ENCODE data around the gene UQCRH.

Gene UQCRH

DNA sequence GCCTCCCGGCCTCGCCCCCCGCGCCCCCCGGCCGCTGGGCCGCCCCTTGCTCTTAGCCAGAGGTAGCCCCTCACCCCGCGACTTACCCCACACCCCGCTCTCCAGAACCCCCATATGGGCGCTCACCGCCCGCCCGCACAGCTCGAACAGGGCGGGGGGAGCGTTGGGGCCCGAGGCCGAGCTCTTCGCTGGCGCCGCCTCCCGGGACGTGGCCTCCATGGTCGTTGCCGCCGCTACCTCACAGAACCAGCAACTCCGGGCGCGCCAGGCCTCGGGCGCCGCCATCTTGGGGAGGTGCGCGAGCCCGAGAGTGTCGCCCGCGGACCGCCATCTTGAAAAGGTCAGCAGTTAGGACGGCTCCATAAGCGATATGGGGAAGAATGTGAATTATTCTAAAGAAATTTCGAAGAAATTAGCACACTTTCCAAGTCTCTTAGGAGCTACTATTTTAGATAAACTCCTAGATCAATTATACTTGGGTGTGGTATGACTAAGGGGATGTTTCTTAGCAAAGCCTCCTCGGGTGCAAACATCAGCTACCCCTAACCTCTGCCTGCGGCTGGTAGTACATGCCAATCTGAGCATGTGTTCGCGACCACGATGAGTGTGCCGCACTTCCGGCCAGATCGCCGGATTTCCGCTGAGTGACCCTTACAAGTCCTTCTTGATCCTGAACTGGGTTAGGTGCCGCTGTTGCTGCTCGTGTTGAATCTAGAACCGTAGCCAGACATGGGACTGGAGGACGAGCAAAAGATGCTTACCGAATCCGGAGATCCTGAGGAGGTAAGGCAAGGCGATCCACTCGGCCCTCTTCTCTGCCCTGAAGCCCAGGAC lies at the start of gene UQCRH, which contains the start of gene LRRC41:
TSS of gene UQCRH (plus strand) at position 661 of the 834 bp plus-strand sequence. CDS start at position 730, 69 bp downstream.
TSS of gene LRRC41 (minus strand) at position 579 of the 834 bp plus-strand sequence. CDS start at position 285, 294 bp downstream.
- peak; percentile 94 for DNase-seq (ENCODE audit: low spot score)
- in situ Hi-C loops (cut with MboI; ENCODE audit: low pct_unique_long_range_greater_than_20kb, low sequenced_read_pairs, unreplicated experiment) = no loop called here
- TF ChIP-seq, protein P1, sequence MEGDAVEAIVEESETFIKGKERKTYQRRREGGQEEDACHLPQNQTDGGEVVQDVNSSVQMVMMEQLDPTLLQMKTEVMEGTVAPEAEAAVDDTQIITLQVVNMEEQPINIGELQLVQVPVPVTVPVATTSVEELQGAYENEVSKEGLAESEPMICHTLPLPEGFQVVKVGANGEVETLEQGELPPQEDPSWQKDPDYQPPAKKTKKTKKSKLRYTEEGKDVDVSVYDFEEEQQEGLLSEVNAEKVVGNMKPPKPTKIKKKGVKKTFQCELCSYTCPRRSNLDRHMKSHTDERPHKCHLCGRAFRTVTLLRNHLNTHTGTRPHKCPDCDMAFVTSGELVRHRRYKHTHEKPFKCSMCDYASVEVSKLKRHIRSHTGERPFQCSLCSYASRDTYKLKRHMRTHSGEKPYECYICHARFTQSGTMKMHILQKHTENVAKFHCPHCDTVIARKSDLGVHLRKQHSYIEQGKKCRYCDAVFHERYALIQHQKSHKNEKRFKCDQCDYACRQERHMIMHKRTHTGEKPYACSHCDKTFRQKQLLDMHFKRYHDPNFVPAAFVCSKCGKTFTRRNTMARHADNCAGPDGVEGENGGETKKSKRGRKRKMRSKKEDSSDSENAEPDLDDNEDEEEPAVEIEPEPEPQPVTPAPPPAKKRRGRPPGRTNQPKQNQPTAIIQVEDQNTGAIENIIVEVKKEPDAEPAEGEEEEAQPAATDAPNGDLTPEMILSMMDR (IDR thresholded peaks at IDR 0.05; ENCODE audit: extremely low read depth, insufficient read depth, missing control alignments) = peak; percentile 25

DNA sequence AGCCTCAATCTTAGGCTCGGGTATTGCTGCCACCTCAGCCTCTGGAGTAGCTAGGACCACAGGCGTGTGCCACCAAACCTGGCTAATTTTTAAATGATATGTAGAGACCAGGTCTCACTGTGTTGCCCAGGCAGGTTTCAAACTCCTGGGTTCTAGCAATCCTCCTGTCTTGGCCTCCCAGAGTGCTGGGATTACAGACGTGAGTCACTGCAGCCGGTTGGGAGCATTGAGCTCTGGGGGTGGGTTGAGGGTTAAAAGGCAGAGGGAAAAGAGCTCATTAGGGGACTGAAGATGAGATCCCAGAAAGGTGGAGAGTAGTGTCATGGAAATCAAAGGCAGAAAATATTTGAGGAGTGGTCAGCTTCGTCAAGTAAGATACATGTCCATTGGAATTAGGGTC lies 48.8 kb upstream of the UQCRH start:
- no peak for DNase-seq (ENCODE audit: low spot score)
- TF ChIP-seq, protein P1 (IDR thresholded peaks at IDR 0.05; ENCODE audit: extremely low read depth, insufficient read depth, missing control alignments) = no peak
- in situ Hi-C loops (cut with MboI; ENCODE audit: low pct_unique_long_range_greater_than_20kb, low sequenced_read_pairs, unreplicated experiment) = no loop called here

DNA sequence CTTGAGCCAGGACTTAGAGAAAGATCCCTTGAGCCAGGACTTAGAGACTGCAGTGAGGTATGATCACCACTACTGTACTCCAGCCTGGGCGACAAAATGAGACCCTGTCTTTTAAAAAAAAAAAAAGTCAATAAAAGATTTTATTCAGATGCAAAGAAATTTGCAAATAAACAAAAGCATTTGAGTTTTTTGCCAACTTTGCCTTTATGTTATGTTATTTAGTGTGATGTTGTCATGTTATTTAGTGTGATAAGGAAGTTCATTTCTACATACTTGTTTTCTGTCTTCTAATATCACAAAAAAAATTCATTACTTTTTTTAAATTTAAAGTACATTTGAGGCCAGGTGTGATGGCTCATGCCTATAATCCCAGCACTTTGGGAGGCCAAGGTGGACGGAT lies 47.0 kb upstream of the UQCRH start:
- TF ChIP-seq, protein P1 (IDR thresholded peaks at IDR 0.05; ENCODE audit: extremely low read depth, insufficient read depth, missing control alignments) = no peak
- in situ Hi-C loops (cut with MboI; ENCODE audit: low pct_unique_long_range_greater_than_20kb, low sequenced_read_pairs, unreplicated experiment) = no loop called here
- DNase-seq (ENCODE audit: low spot score) = no peak

DNA sequence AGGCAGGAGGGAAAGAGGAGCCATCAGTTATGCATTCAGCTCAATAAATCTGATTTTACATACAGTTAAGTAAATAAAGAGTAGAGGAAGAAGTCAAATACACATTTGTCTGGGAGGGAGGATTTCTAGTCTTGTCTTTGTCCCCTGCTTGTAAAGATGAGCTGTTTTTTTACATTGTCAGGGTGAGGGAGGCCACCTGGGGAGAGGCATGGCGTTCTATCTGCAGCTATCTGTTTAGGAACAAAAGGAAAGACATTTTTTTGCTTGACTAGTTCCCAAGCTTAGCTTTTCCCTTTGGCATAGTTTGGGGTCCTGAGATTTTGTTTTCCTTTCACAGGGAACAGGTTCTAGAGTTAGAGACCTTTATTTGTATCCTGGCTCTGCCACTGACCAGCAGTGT lies 41.0 kb upstream of the UQCRH start:
- in situ Hi-C loops (cut with MboI; ENCODE audit: low pct_unique_long_range_greater_than_20kb, low sequenced_read_pairs, unreplicated experiment) = no loop called here
- DNase-seq (ENCODE audit: low spot score) = no peak
- TF ChIP-seq, protein P1 (IDR thresholded peaks at IDR 0.05; ENCODE audit: extremely low read depth, insufficient read depth, missing control alignments) = no peak

DNA sequence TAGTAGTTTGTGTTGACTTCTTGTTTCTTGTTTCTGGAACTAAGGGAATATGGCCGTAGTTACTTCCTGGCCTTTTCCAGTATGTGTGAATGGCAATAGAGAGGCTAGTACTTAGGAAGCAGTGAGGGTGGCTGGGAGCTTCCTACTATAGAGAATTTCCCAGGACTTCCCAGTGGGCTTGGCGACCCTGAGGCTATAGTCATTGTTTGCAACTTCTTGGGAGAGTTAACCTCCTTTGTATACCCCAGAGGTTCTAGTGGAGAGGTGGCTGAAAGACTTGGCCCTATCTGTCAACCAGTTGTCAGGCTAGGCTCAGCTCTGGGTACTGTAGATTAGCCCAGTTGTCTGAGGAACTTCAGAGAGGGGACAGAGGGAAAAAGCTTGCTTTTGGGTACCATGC lies 40.4 kb upstream of the UQCRH start:
- in situ Hi-C loops (cut with MboI; ENCODE audit: low pct_unique_long_range_greater_than_20kb, low sequenced_read_pairs, unreplicated experiment) = no loop called here
- DNase-seq (ENCODE audit: low spot score) = no peak
- TF ChIP-seq, protein P1 (IDR thresholded peaks at IDR 0.05; ENCODE audit: extremely low read depth, insufficient read depth, missing control alignments) = no peak

DNA sequence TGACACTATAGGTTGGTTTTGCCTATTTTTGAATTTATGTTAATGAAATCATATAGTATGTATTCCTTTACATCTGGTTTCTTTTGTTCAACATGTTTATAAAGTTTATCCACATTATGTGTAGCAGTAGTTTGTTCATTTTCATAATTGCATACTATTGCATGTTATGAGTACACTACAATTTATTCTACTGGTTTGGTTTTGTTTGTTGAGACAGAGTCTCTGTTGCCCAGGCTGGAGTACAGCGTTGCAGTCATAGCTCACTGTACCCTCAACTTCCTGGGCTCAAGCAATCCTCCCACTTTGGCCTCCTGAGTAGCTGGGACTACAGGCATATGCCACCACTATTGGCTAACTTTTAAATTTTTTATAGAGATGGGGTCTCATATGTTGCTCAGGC lies 34.9 kb upstream of the UQCRH start:
- DNase-seq (ENCODE audit: low spot score) = no peak
- TF ChIP-seq, protein P1 (IDR thresholded peaks at IDR 0.05; ENCODE audit: extremely low read depth, insufficient read depth, missing control alignments) = no peak
- in situ Hi-C loops (cut with MboI; ENCODE audit: low pct_unique_long_range_greater_than_20kb, low sequenced_read_pairs, unreplicated experiment) = no loop called here
